NCI-H345 treated with DMSO at 0.1 percent for 48 hours (cell line): Measurements from ENCODE around the gene SSH2.
"Not testable (repeated sequence)": the region's sequence is repeated elsewhere in the genome, so short reads cannot be mapped to it uniquely, and the experiment has no call there.

Experiments
- DNase-seq: peaks from one replicate; lab custom pipeline; 2025; ENCODE audit not compliant: unreplicated experiment; lab: John Stamatoyannopoulos, UW

SSH2 gene

GRCh38 chr17:29671661-29672060, 258.4 kb downstream of the SSH2 start:
- no peak for DNase-seq

- no peak for DNase-seq
Observed at GRCh38 chr17:29669266-29669665, 260.8 kb downstream of the SSH2 start.

GRCh38 chr17:29667969-29668368, 262.1 kb downstream of the SSH2 start:
- no peak for DNase-seq

GRCh38 chr17:29665481-29665810, 264.6 kb downstream of the SSH2 start:
- DNase-seq, result no peak

GRCh38 chr17:29664743-29665480, 265.1 kb downstream of the SSH2 start:
- DNase-seq, result no peak

- DNase-seq, result no peak
Observed at GRCh38 chr17:29663155-29663554, 266.9 kb downstream of the SSH2 start.

- DNase-seq, result no peak
Observed at GRCh38 chr17:29661213-29661612, 268.8 kb downstream of the SSH2 start.

- DNase-seq, result no peak
Observed at GRCh38 chr17:29659155-29659554, 270.9 kb downstream of the SSH2 start.

- no peak for DNase-seq
Observed at GRCh38 chr17:29655323-29655722, 274.7 kb downstream of the SSH2 start.

- DNase-seq, result no peak
Observed at GRCh38 chr17:29653995-29654714, 275.9 kb downstream of the SSH2 start.

- DNase-seq, result no peak
Observed at GRCh38 chr17:29652976-29653375, 277.1 kb downstream of the SSH2 start.

GRCh38 chr17:29651913-29652312, 278.1 kb downstream of the SSH2 start:
- DNase-seq, result not testable (repeated sequence)

GRCh38 chr17:29650396-29650795, 279.6 kb downstream of the SSH2 start:
- DNase-seq, result no peak

- no peak for DNase-seq
Observed at GRCh38 chr17:29649359-29649758, 280.7 kb downstream of the SSH2 start.

GRCh38 chr17:29648005-29648404, 282.0 kb downstream of the SSH2 start:
- DNase-seq, result no peak

GRCh38 chr17:29645515-29646051, 284.4 kb downstream of the SSH2 start:
- DNase-seq, result no peak

- DNase-seq, result no peak
Observed at GRCh38 chr17:29643817-29644160, 286.2 kb downstream of the SSH2 start.

GRCh38 chr17:29642171-29642611, 287.8 kb downstream of the SSH2 start:
- no peak for DNase-seq

GRCh38 chr17:29640981-29641642, 288.9 kb downstream of the SSH2 start:
- DNase-seq, result no peak

- DNase-seq, result no peak
Observed at GRCh38 chr17:29640413-29640812, 289.6 kb downstream of the SSH2 start.

- no peak for DNase-seq
Observed at GRCh38 chr17:29633886-29634285, 296.1 kb downstream of the SSH2 start.

GRCh38 chr17:29630630-29631193, 299.3 kb downstream of the SSH2 start:
- no peak for DNase-seq
